ENCODE measurements around the gene LSS. TPM values are rescaled to one million over a fixed set of nuclear protein-coding genes. Genes with fewer than 3 reads are reported as not detected.

LSS gene
- total RNA-seq, 1 experiment from 2014 or later, result 101 TPM

- H3K9me3 Mint-ChIP-seq, result no peaks in the 10 kb centered on the region
- H3K27me3 Mint-ChIP-seq (ENCODE audit: low read depth), result no peaks in the 10 kb centered on the region
- no peaks in the 10 kb centered on the region for H3K36me3 Mint-ChIP-seq
- no peak overlapping the region for H3K4me3 Mint-ChIP-seq
- no peak overlapping the region for H3K27ac Mint-ChIP-seq
- TF ChIP-seq NFE2L1 (CRISPR knock-in tag; IDR thresholded peaks at IDR 0.05) (no peak), ATF1 (CRISPR knock-in tag; IDR thresholded peaks at IDR 0.05) (no peak), KAT7 (CRISPR knock-in tag; IDR thresholded peaks at IDR 0.05; ENCODE audit: borderline replicate concordance) (no peak), ZNF423 (CRISPR knock-in tag; IDR thresholded peaks at IDR 0.05) (0 out of 2 replicates have a peak, but pooled peaks have one; percentile 2), ZNF281 (CRISPR knock-in tag; IDR thresholded peaks at IDR 0.05) (no peak), CTCF (IDR thresholded peaks at IDR 0.05) (no peak), HMGXB4 (CRISPR knock-in tag; IDR thresholded peaks at IDR 0.05) (0 out of 2 replicates have a peak, but pooled peaks have one; percentile 20), ZNF263 (CRISPR knock-in tag; IDR thresholded peaks at IDR 0.05; ENCODE audit: low read depth) (0 out of 2 replicates have a peak, but pooled peaks have one; percentile 39), NFATC4 (CRISPR knock-in tag; IDR thresholded peaks at IDR 0.05) (no peak)
- peaks cover 9% of the 10 kb centered on the region for H3K4me1 Mint-ChIP-seq
- CTCF ChIA-PET, result interaction anchor here (0.6 to 2.6 kb wide), 27 partner anchors 9 to 257 kb away, joined by 3 to 57 read pairs (median 4); partner anchors contain the start of gene LSS
- POLR2A ChIA-PET, result interaction anchor here (0.7 to 1.0 kb wide), 2 partner anchors 10 to 183 kb away, joined by 3 to 11 read pairs; no protein-coding TSS in a partner anchor
- DNase-seq (ENCODE audit: low spot score), result no peak
- no peak for ATAC-seq
Measured at GRCh38 chr21:46152927-46153246, 75.7 kb downstream of the LSS start.

GRCh38 chr21:46151989-46152926 lies 76.3 kb downstream of the LSS start:
- H3K4me1 Mint-ChIP-seq, result peaks cover 9% of the 10 kb centered on the region
- ATAC-seq (no peak), DNase-seq (ENCODE audit: low spot score) (no peak)
- POLR2A ChIA-PET, result interaction anchor here (0.7 to 1.0 kb wide), 2 partner anchors 10 to 182 kb away, joined by 3 to 11 read pairs; no protein-coding TSS in a partner anchor
- H3K4me3 Mint-ChIP-seq, result no peak overlapping the region
- H3K27ac Mint-ChIP-seq, result peak overlapping the region; percentile 95
- CTCF ChIA-PET, result interaction anchor here (0.6 to 2.6 kb wide), 25 partner anchors 9 to 257 kb away, joined by 3 to 57 read pairs (median 4); a partner anchor contains a TSS
- TF ChIP-seq TP53 (CRISPR knock-in tag; IDR thresholded peaks at IDR 0.05) (no peak), MAX (CRISPR knock-in tag; IDR thresholded peaks at IDR 0.05) (0 out of 2 replicates have a peak, but pooled peaks have one; percentile 9)
- H3K27me3 Mint-ChIP-seq (ENCODE audit: low read depth), result no peaks in the 10 kb centered on the region
- H3K9me3 Mint-ChIP-seq, result no peaks in the 10 kb centered on the region
- no peaks in the 10 kb centered on the region for H3K36me3 Mint-ChIP-seq

- H3K36me3 Mint-ChIP-seq, result no peaks in the 10 kb centered on the region
- H3K4me1 Mint-ChIP-seq, result peaks cover 13% of the 10 kb centered on the region
- peak; percentile 11 for DNase-seq (ENCODE audit: low spot score)
- ATAC-seq, result no peak
- no peaks in the 10 kb centered on the region for H3K27me3 Mint-ChIP-seq (ENCODE audit: low read depth)
- H3K9me3 Mint-ChIP-seq, result no peaks in the 10 kb centered on the region
- no peak overlapping the region for H3K4me3 Mint-ChIP-seq
- H3K27ac Mint-ChIP-seq, result no peak overlapping the region
- ChIA-PET CTCF (interaction anchor here (1.3 kb wide), 1 partner anchor 8 kb away, joined by 4 read pairs; no protein-coding TSS in a partner anchor), POLR2A (no interaction called here)
- no peak for TF ChIP-seq E2F1 (CRISPR knock-in tag; IDR thresholded peaks at IDR 0.05)
- no peak for TF ChIP-seq USF2 (CRISPR knock-in tag; IDR thresholded peaks at IDR 0.05)
- no peak for TF ChIP-seq FOXJ3 (CRISPR knock-in tag; IDR thresholded peaks at IDR 0.05; ENCODE audit: borderline replicate concordance)
- TF ChIP-seq ZNF425 (CRISPR knock-in tag; conservative IDR thresholded peaks at IDR 0.05), result no peak
Measured at GRCh38 chr21:46151261-46151988, 77.1 kb downstream of the LSS start.

Measured in WTC11 (cell line).